Measurements from ENCODE around the gene GCC1. TPM values are rescaled to one million over a fixed set of nuclear protein-coding genes. Genes with fewer than 3 reads are reported as not detected.
A peak's percentile ranks its signal among the peaks of the same experiment; 100 is the strongest.
"Not testable (repeated sequence)": the region's sequence is repeated elsewhere in the genome, so short reads cannot be mapped to it uniquely, and the experiment has no call there.

GCC1 gene
- total RNA-seq, 1 donor from 2014 or later = 6.8 TPM

GRCh38 chr7:127550247-127550646 is 35.1 kb downstream of the GCC1 start:
- intact Hi-C loops (cut with micrococcal nuclease) = no loop called here
- no peaks in the 10 kb centered on the region for H3K4me1 ChIP-seq

GRCh38 chr7:127546313-127546712 is 39.1 kb downstream of the GCC1 start:
- H3K4me1 ChIP-seq = no peaks in the 10 kb centered on the region
- TF ChIP-seq CTCF (IDR thresholded peaks at IDR 0.05; ENCODE audit: borderline replicate concordance) = no peak
- DNase-seq = no peak
- intact Hi-C loops (cut with micrococcal nuclease) = no loop called here
- no peaks in the 10 kb centered on the region for H3K36me3 ChIP-seq
- H3K4me3 ChIP-seq = no peak overlapping the region
- H3K9me3 ChIP-seq (replicated peaks) = peaks cover 10% of the 10 kb centered on the region
- H3K27ac ChIP-seq (replicated peaks) = no peak overlapping the region
- H3K27me3 ChIP-seq (ENCODE audit: low read depth) = no peaks in the 10 kb centered on the region

More at GRCh38 chr7:127550247-127550646, 35.1 kb downstream of the GCC1 start:
- TF ChIP-seq CTCF (IDR thresholded peaks at IDR 0.05; ENCODE audit: borderline replicate concordance) = no peak
- Histone ChIP-seq H3K27ac (replicated peaks) (no peak overlapping the region), H3K36me3 (no peaks in the 10 kb centered on the region), H3K27me3 (ENCODE audit: low read depth) (no peaks in the 10 kb centered on the region), H3K9me3 (replicated peaks) (peaks cover 10% of the 10 kb centered on the region), H3K4me3 (no peak overlapping the region)
- no peak for DNase-seq

GRCh38 chr7:127541548-127541947 is 43.8 kb downstream of the GCC1 start:
- Histone ChIP-seq H3K27me3 (ENCODE audit: low read depth) (peaks cover 44% of the 10 kb centered on the region), H3K4me3 (no peak overlapping the region), H3K9me3 (replicated peaks) (peaks cover 8% of the 10 kb centered on the region), H3K4me1 (peaks cover 6% of the 10 kb centered on the region), H3K27ac (replicated peaks) (no peak overlapping the region), H3K36me3 (no peaks in the 10 kb centered on the region)
- DNase-seq = no peak
- TF ChIP-seq CTCF (IDR thresholded peaks at IDR 0.05; ENCODE audit: borderline replicate concordance) = no peak
- intact Hi-C loops (cut with micrococcal nuclease) = no loop called here

- H3K4me1 ChIP-seq; intact Hi-C loops (cut with micrococcal nuclease); H3K27ac ChIP-seq (replicated peaks); H3K36me3 ChIP-seq; DNase-seq; H3K4me3 ChIP-seq; H3K9me3 ChIP-seq (replicated peaks): not testable (repeated sequence)
- peaks cover 55% of the 10 kb centered on the region for H3K27me3 ChIP-seq (ENCODE audit: low read depth)
Measured at GRCh38 chr7:127540461-127540860, 44.9 kb downstream of the GCC1 start.

GRCh38 chr7:127539116-127539515 is 46.3 kb downstream of the GCC1 start:
- Histone ChIP-seq H3K27me3 (ENCODE audit: low read depth) (peaks cover 69% of the 10 kb centered on the region), H3K36me3 (no peaks in the 10 kb centered on the region), H3K4me3 (no peak overlapping the region), H3K9me3 (replicated peaks) (no peaks in the 10 kb centered on the region), H3K27ac (replicated peaks) (no peak overlapping the region), H3K4me1 (peaks cover 8% of the 10 kb centered on the region)
- no peak for DNase-seq
- TF ChIP-seq CTCF (IDR thresholded peaks at IDR 0.05; ENCODE audit: borderline replicate concordance) = no peak
- intact Hi-C loops (cut with micrococcal nuclease) = no loop called here

GRCh38 chr7:127536741-127537140 is 48.7 kb downstream of the GCC1 start:
- TF ChIP-seq CTCF (IDR thresholded peaks at IDR 0.05; ENCODE audit: borderline replicate concordance) = no peak
- H3K27me3 ChIP-seq (ENCODE audit: low read depth) = peaks cover 82% of the 10 kb centered on the region
- H3K4me1 ChIP-seq = peaks cover 8% of the 10 kb centered on the region
- H3K9me3 ChIP-seq (replicated peaks) = no peaks in the 10 kb centered on the region
- no peak overlapping the region for H3K27ac ChIP-seq (replicated peaks)
- H3K36me3 ChIP-seq = no peaks in the 10 kb centered on the region
- H3K4me3 ChIP-seq = peak overlapping the region; percentile 35
- DNase-seq = no peak
- intact Hi-C loops (cut with micrococcal nuclease) = no loop called here
